Erythroblast (primary cell): ENCODE measurements around the gene LILRB1.
"Not testable (repeated sequence)": the region's sequence is repeated elsewhere in the genome, so short reads cannot be mapped to it uniquely, and the experiment has no call there.

Source experiments
- GATA1 ChIP-seq: IDR thresholded peaks from 2 replicates; pipeline ENCODE4 v1.6.1; 2011; ENCODE audit warnings: low read depth, mild to moderate bottlenecking, control low read depth, low read length, moderate library complexity
- POLR2A ChIP-seq: IDR thresholded peaks from 2 replicates; pipeline ENCODE4 v1.6.1; 2011; ENCODE audit warnings: mild to moderate bottlenecking, low read length

- not testable (repeated sequence) for TF ChIP-seq POLR2A, GATA1
Observed at GRCh38 chr19:54681596-54681995, 51.3 kb downstream of the LILRB1 start.
